SK-N-SH (cell line): ENCODE measurements around the gene GLOD5. TPM values are rescaled to one million over a fixed set of nuclear protein-coding genes. Genes with fewer than 3 reads are reported as not detected.

Source experiments
- CTCF ChIA-PET: fragments of 300-600, 350-600 bp; formaldehyde crosslinking; extraction: SDS; loops from one replicate; lab custom pipeline; 2021; lab: Yijun Ruan, JAX
- POLR2A ChIA-PET: fragments of 350-600 bp; sonication (Branson Sonifier 250); formaldehyde crosslinking; extraction: SDS; loops from one replicate; lab custom pipeline; 2020; ENCODE audit warnings: antibody characterized with exemption, inconsistent platforms; lab: Yijun Ruan, JAX
- DNase-seq: peaks from one replicate; pipeline ENCODE4 v3.0.0; 2012
- H2AFZ ChIP-seq: fragments of 200-600 bp; sonication (generic); 2 replicates; pipeline ENCODE4 v1.8.1; 2016; ENCODE audit warnings: antibody characterized with exemption, mild to moderate bottlenecking, low read depth
- H3F3A ChIP-seq: fragments of 200-600 bp; sonication (generic); replicated peaks from 2 replicates; pipeline ENCODE3; 2016; ENCODE audit warnings: antibody characterized with exemption, mild to moderate bottlenecking; ENCODE audit not compliant: insufficient read depth
- H3K27ac ChIP-seq, 2 experiments: fragments of 200-500 bp in 1 of 2; fragments of 200-600 bp in 1 of 2; sonication (Bioruptor generic) in 1 of 2; sonication (generic), shearing (Covaris generic) in 1 of 2; 2 replicates each; pipeline versions ENCODE4 v1.5.1 to v1.6.1; 2014 to 2016; ENCODE audit warnings: low read depth in 2 of 2, inconsistent platforms in 1 of 2, low read length in 1 of 2, mild to moderate bottlenecking in 1 of 2, mixed read lengths in 1 of 2
- H3K27me3 ChIP-seq: fragments of 200-600 bp; sonication (generic), shearing (Covaris generic); 2 replicates; pipeline ENCODE4 v1.6.1; 2016; ENCODE audit warnings: mixed run types; ENCODE audit not compliant: insufficient read depth
- H3K36me3 ChIP-seq, 2 experiments: fragments of 200-500 bp in 1 of 2; fragments of 200-600 bp in 1 of 2; sonication (Bioruptor generic) in 1 of 2; sonication (generic) in 1 of 2; replicated peaks in 1 of 2; 2 replicates each; pipeline versions ENCODE3 to v1.5.1; 2014 to 2016; ENCODE audit warnings: low read length in 1 of 2, mild to moderate bottlenecking in 1 of 2; ENCODE audit not compliant: insufficient read depth in 2 of 2, control insufficient read depth in 1 of 2
- H3K4me1 ChIP-seq, 2 experiments: fragments of 200-500 bp in 1 of 2; fragments of 200-600 bp in 1 of 2; sonication (Bioruptor generic) in 1 of 2; sonication (generic), shearing (Covaris generic) in 1 of 2; 2 replicates each; pipeline versions ENCODE4 v1.5.1 to v1.6.1; 2014 to 2016; ENCODE audit warnings: low read depth in 1 of 2, low read length in 1 of 2, mixed run types in 1 of 2; ENCODE audit not compliant: insufficient read depth in 2 of 2, control insufficient read depth in 1 of 2
- H3K4me2 ChIP-seq: fragments of 200-600 bp; sonication (generic), shearing (Covaris generic); 2 replicates; pipeline ENCODE4 v1.6.1; 2017; ENCODE audit warnings: mixed run types
- H3K4me3 ChIP-seq, 2 experiments: fragments of 200-500 bp in 1 of 2; fragments of 200-600 bp in 1 of 2; sonication (Bioruptor generic) in 1 of 2; sonication (generic), shearing (Covaris generic) in 1 of 2; 2 replicates each; pipeline versions ENCODE4 v1.5.1 to v1.8.1; 2014 to 2016; ENCODE audit warnings: low read depth in 2 of 2, inconsistent platforms in 1 of 2, low read length in 1 of 2, mild to moderate bottlenecking in 1 of 2, mixed read lengths in 1 of 2, moderate library complexity in 1 of 2
- H3K79me2 ChIP-seq: fragments of 200-600 bp; sonication (generic); 2 replicates; pipeline ENCODE4 v1.8.1; 2017; ENCODE audit warnings: mild to moderate bottlenecking; ENCODE audit not compliant: insufficient read depth
- H3K9ac ChIP-seq: fragments of 200-600 bp; sonication (generic); 2 replicates; pipeline ENCODE4 v1.6.1; 2017; ENCODE audit warnings: mixed run types
- H3K9me2 ChIP-seq: fragments of 200-600 bp; sonication (generic); 2 replicates; pipeline ENCODE4 v1.6.1; 2017; ENCODE audit warnings: mixed run types
- H3K9me3 ChIP-seq: fragments of 200-600 bp; sonication (generic); 2 replicates; pipeline ENCODE4 v1.6.1; 2017; ENCODE audit warnings: mixed run types, mild to moderate bottlenecking, moderate library complexity
- H4K20me1 ChIP-seq: fragments of 200-600 bp; sonication (generic); 2 replicates; pipeline ENCODE4 v1.6.1; 2017; ENCODE audit warnings: mild to moderate bottlenecking, mixed run types; ENCODE audit not compliant: insufficient read depth
- FOXM1 ChIP-seq: IDR thresholded peaks from 2 replicates; pipeline ENCODE4 v1.4.0; 2012; ENCODE audit warnings: low read depth, mild to moderate bottlenecking
- GABPA ChIP-seq: IDR thresholded peaks from 2 replicates; pipeline ENCODE4 v1.4.0; 2012; ENCODE audit warnings: low read depth, mild to moderate bottlenecking
- MAX ChIP-seq: IDR thresholded peaks from 2 replicates; pipeline ENCODE4 v1.4.0; 2012; ENCODE audit warnings: low read depth
- MEF2A ChIP-seq: IDR thresholded peaks from 2 replicates; pipeline ENCODE4 v1.4.0; 2012; ENCODE audit warnings: low read depth, borderline replicate concordance
- NFIC ChIP-seq: IDR thresholded peaks from 2 replicates; pipeline ENCODE4 v1.4.0; 2012; ENCODE audit warnings: borderline replicate concordance
- POLR2AphosphoS5 ChIP-seq: IDR thresholded peaks from 2 replicates; pipeline ENCODE4 v1.6.1; 2012; ENCODE audit warnings: low read depth, low read length
- RAD21 ChIP-seq: IDR thresholded peaks from 2 replicates; pipeline ENCODE4 v1.6.1; 2012; ENCODE audit warnings: mild to moderate bottlenecking, low read length
- REST ChIP-seq: IDR thresholded peaks from 2 replicates; pipeline ENCODE4 v1.6.1; 2012; ENCODE audit warnings: mild to moderate bottlenecking, low read depth, low read length, moderate library complexity
- RXRA ChIP-seq: IDR thresholded peaks from 2 replicates; pipeline ENCODE4 v1.4.0; 2012; ENCODE audit warnings: low read depth, mild to moderate bottlenecking, borderline replicate concordance
- WGBS: methylation state at CpG from one replicate; pipeline ENCODE4 v1.1.6; 2017; ENCODE audit warnings: low lambda C conversion rate; 5-methylcytosine and 5-hydroxymethylcytosine counted together
- polyA plus RNA-seq, 3 experiments: library from polyadenylated mRNA; depleted of rRNA; stranded (reverse); fragments of >200 nt; gene quantifications; 2 replicates each; pipeline ENCODE4 v1.2.3, GENCODE V29; 2012

Gene GLOD5
- polyA plus RNA-seq, 1 of the 3 experiments (the other 2 are of a cell fraction) = not detected

- TF ChIP-seq REST (no peak), POLR2AphosphoS5 (no peak), NFIC (no peak)
Observed at GRCh38 chrX:48776818-48777439, 15.4 kb downstream of the GLOD5 start (continued).

- Histone ChIP-seq H3K9me2 (no peaks in the 10 kb centered on the region), H3K9ac (no peak overlapping the region), H3K79me2 (no peaks in the 10 kb centered on the region), H3K4me2 (no peak overlapping the region), H3K4me1 (no peaks in the 10 kb centered on the region), H3K36me3 (no peaks in the 10 kb centered on the region), H4K20me1 (no peaks in the 10 kb centered on the region), H3K27ac (no peak overlapping the region), H2AFZ (no peak overlapping the region), H3K27me3 (peaks cover 10% of the 10 kb centered on the region; the same call in 1 of the 2 replicates), H3K9me3 (no peaks in the 10 kb centered on the region), H3K4me3 (no peak overlapping the region), H3F3A (no peaks in the 10 kb centered on the region)
- TF ChIP-seq GABPA (no peak), FOXM1 (no peak), POLR2AphosphoS5 (no peak), RXRA (no peak), MAX (no peak), MEF2A (no peak), REST (no peak), RAD21 (no peak)
- no peak for DNase-seq
- POLR2A ChIA-PET = no interaction called here
- CTCF ChIA-PET = no interaction called here
- 47% methylated on average over 7 of the region's 7 CpGs for WGBS
Observed at GRCh38 chrX:48779399-48779798, 17.9 kb downstream of the GLOD5 start.
